ENCODE results near the gene UAP1.

DNA sequence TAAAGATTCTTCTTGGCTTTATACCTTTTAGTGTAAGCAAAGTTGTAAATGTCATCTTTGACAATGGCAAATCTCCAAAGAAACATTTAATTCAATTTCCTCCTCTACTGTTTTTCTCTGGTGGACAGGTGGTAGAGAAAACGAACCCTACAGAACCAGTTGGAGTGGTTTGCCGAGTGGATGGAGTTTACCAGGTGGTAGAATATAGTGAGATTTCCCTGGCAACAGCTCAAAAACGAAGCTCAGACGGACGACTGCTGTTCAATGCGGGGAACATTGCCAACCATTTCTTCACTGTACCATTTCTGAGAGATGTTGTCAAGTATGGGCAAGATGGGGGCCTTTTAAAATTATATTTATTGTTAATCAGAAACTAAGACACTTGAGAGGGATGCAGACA is 25.8 kb downstream of the UAP1 start:
- TF ChIP-seq POLR2A (IDR thresholded peaks at IDR 0.05; ENCODE audit: low read length) = no peak
- TF ChIP-seq GATA1 (IDR thresholded peaks at IDR 0.05; ENCODE audit: low read depth, low read length) = no peak
